HepG2 (cell line): ENCODE data around the gene EGR4.

Experiments
- BRD4 ChIP-seq: sonication (generic); formaldehyde crosslinking; IDR thresholded peaks from 2 replicates; pipeline ENCODE4 v1.4.0; 2020; ENCODE audit warnings: missing genetic modification reagents
- KDM1A ChIP-seq: IDR thresholded peaks from 2 replicates; pipeline ENCODE4 v1.6.1; 2016; ENCODE audit warnings: missing compliant biosample characterization
- SMAD3 ChIP-seq: sonication (generic); formaldehyde crosslinking; IDR thresholded peaks from 2 replicates; pipeline ENCODE4 v1.4.0; 2020; ENCODE audit warnings: missing genetic modification reagents
- YY1 ChIP-seq: IDR thresholded peaks from 2 replicates; pipeline ENCODE4 v1.6.1; 2011; ENCODE audit warnings: low read length, low read depth, moderate library complexity, mild to moderate bottlenecking; ENCODE audit not compliant: insufficient read depth, insufficient replicate concordance
- ZNF124 ChIP-seq: sonication (generic); formaldehyde crosslinking; IDR thresholded peaks from 2 replicates; pipeline ENCODE4 v1.4.0; 2020; ENCODE audit warnings: missing genetic modification reagents
- ZNF510 ChIP-seq: sonication (generic); formaldehyde crosslinking; IDR thresholded peaks from 2 replicates; pipeline ENCODE4 v1.4.0; 2020; ENCODE audit warnings: low read depth, mild to moderate bottlenecking, missing genetic modification reagents
- ZSCAN30 ChIP-seq: sonication (generic); formaldehyde crosslinking; IDR thresholded peaks from 2 replicates; pipeline ENCODE4 v1.5.0; 2020; ENCODE audit warnings: mild to moderate bottlenecking, missing genetic modification reagents
- TF ChIP-seq, protein P1 (sequence below): sonication (generic); formaldehyde crosslinking; IDR thresholded peaks from 2 replicates; pipeline ENCODE4 v1.5.0; 2020; ENCODE audit warnings: mild to moderate bottlenecking, missing genetic modification reagents, moderate library complexity
- TF ChIP-seq, protein P2 (sequence below), 2 experiments: sonication (generic) in 1 of 2; formaldehyde crosslinking in 1 of 2; IDR thresholded peaks; 2 replicates each; pipeline versions ENCODE4 v1.5.1 to v1.6.1; 2011 to 2020; ENCODE audit warnings: borderline replicate concordance in 1 of 2, low read depth in 1 of 2, low read length in 1 of 2, mild to moderate bottlenecking in 1 of 2, missing genetic modification reagents in 1 of 2, moderate library complexity in 1 of 2

DNA sequence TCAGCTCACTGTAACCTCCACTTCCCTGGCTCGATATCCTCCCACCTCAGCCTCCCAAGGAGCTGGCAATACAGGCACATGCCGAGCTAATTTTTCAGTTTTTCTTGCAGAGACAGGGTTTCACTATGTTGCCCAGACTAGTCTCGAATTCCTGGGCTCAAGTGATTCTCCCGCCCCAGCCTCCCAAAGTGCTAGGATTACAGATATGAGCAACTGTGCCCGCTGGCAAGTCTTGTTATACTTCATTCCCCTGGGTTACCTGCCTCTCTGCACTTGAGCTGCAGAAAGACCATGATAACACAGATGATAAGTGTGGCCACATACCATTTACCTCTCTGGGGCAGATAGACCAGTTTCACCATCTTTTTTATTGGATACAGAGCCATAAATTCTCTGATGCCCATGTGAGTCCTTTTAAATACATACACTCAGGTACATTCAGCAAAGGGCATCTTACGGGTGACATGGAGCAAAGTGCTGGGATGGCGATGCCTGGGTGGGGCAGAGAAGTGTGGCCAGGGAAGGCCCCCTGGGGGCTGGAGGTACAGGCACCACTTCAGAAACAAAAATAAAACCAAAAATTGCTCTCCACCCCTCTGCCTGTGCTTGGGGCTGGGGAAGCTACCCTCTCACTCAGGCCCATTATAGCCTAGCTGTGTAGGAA lies 38.9 kb downstream of the EGR4 start:
- TF ChIP-seq, protein P1, sequence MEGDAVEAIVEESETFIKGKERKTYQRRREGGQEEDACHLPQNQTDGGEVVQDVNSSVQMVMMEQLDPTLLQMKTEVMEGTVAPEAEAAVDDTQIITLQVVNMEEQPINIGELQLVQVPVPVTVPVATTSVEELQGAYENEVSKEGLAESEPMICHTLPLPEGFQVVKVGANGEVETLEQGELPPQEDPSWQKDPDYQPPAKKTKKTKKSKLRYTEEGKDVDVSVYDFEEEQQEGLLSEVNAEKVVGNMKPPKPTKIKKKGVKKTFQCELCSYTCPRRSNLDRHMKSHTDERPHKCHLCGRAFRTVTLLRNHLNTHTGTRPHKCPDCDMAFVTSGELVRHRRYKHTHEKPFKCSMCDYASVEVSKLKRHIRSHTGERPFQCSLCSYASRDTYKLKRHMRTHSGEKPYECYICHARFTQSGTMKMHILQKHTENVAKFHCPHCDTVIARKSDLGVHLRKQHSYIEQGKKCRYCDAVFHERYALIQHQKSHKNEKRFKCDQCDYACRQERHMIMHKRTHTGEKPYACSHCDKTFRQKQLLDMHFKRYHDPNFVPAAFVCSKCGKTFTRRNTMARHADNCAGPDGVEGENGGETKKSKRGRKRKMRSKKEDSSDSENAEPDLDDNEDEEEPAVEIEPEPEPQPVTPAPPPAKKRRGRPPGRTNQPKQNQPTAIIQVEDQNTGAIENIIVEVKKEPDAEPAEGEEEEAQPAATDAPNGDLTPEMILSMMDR: no peak
- TF ChIP-seq SMAD3 (CRISPR knock-in tag) (no peak), KDM1A (CRISPR knock-in tag) (no peak), ZNF124 (CRISPR knock-in tag) (no peak), YY1 (no peak), BRD4 (CRISPR knock-in tag) (no peak), ZSCAN30 (CRISPR knock-in tag) (no peak), ZNF510 (CRISPR knock-in tag) (no peak)
- TF ChIP-seq, protein P2, sequence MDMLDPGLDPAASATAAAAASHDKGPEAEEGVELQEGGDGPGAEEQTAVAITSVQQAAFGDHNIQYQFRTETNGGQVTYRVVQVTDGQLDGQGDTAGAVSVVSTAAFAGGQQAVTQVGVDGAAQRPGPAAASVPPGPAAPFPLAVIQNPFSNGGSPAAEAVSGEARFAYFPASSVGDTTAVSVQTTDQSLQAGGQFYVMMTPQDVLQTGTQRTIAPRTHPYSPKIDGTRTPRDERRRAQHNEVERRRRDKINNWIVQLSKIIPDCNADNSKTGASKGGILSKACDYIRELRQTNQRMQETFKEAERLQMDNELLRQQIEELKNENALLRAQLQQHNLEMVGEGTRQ (IDR thresholded peaks at IDR 0.05; ENCODE audit: low read depth, low read length): no peak
- TF ChIP-seq, protein P2 (CRISPR knock-in tag; IDR thresholded peaks at IDR 0.05; ENCODE audit: borderline replicate concordance): no peak
